Calu3 (cell line): Measurements from ENCODE around the gene LETM1. TPM values are rescaled to one million over a fixed set of nuclear protein-coding genes. Genes with fewer than 3 reads are reported as not detected.

Experiments used
- BruUV-seq: library from RNA; stranded (reverse); fragments of 400-500 nt; replicated peaks from 2 replicates; lab custom pipeline; 2021; lab: Mats Ljungman, UMichigan
- CTCF ChIA-PET: fragments of 300-600 bp; sonication (Branson Sonifier 250); formaldehyde crosslinking; loops from one replicate; lab custom pipeline; 2022; ENCODE audit warnings: antibody characterized with exemption; lab: Charles Lee
- DNase-seq: peaks from one replicate; pipeline ENCODE4 v3.0.0; 2022
- H3K27ac Mint-ChIP-seq: one replicate; pipeline ENCODE4 v1.8.0; 2022; ENCODE audit warnings: mixed read lengths; ENCODE audit not compliant: unreplicated experiment
- H3K27me3 Mint-ChIP-seq: one replicate; pipeline ENCODE4 v1.8.0; 2022; ENCODE audit warnings: mixed read lengths; ENCODE audit not compliant: unreplicated experiment
- H3K36me3 Mint-ChIP-seq: one replicate; pipeline ENCODE4 v1.8.0; 2022; ENCODE audit warnings: mild to moderate bottlenecking, moderate library complexity, mixed read lengths; ENCODE audit not compliant: insufficient read depth, unreplicated experiment
- H3K4me1 Mint-ChIP-seq: one replicate; pipeline ENCODE4 v1.8.0; 2022; ENCODE audit warnings: mild to moderate bottlenecking, low read depth, mixed read lengths; ENCODE audit not compliant: unreplicated experiment
- H3K4me3 Mint-ChIP-seq: one replicate; pipeline ENCODE4 v1.8.0; 2022; ENCODE audit warnings: mild to moderate bottlenecking, low read depth, moderate library complexity, mixed read lengths; ENCODE audit not compliant: unreplicated experiment
- H3K9me3 Mint-ChIP-seq: one replicate; pipeline ENCODE4 v1.8.0; 2022; ENCODE audit warnings: low read depth, mixed read lengths; ENCODE audit not compliant: unreplicated experiment
- CTCF ChIP-seq: fragments of 200-600 bp; IDR thresholded peaks from one replicate; pipeline ENCODE4 v1.8.0; 2022; ENCODE audit warnings: antibody characterized with exemption; ENCODE audit not compliant: unreplicated experiment
- intact Hi-C: fragments of 100-400 bp; cut with micrococcal nuclease; formaldehyde crosslinking; loops from one replicate; pipeline ENCODE4 v1.10.0; 2022; ENCODE audit not compliant: unreplicated experiment
- total RNA-seq: library from RNA; stranded (reverse); gene quantifications from 2 replicates; pipeline ENCODE4 v1.2.3, GENCODE V29; 2022

LETM1 gene
- total RNA-seq, 1 experiment from 2014 or later = 47.2 TPM

GRCh38 chr4:1824746-1825145 lies 31.2 kb downstream of the LETM1 start:
- Mint-ChIP-seq H3K4me3 (no peak overlapping the region), H3K4me1 (no peaks in the 10 kb centered on the region), H3K27ac (no peak overlapping the region), H3K27me3 (no peaks in the 10 kb centered on the region), H3K9me3 (no peaks in the 10 kb centered on the region), H3K36me3 (peaks cover 22% of the 10 kb centered on the region)
- no peak for TF ChIP-seq CTCF
- intact Hi-C loops = no loop called here
- BruUV-seq = no TSS peak
- CTCF ChIA-PET = no interaction called here
- no peak for DNase-seq

- BruUV-seq = no TSS peak
- Mint-ChIP-seq H3K36me3 (peaks cover 28% of the 10 kb centered on the region), H3K4me1 (no peaks in the 10 kb centered on the region), H3K9me3 (no peaks in the 10 kb centered on the region), H3K27me3 (no peaks in the 10 kb centered on the region), H3K4me3 (no peak overlapping the region), H3K27ac (no peak overlapping the region)
- DNase-seq = no peak
- TF ChIP-seq CTCF = no peak
- intact Hi-C loops = no loop called here
- CTCF ChIA-PET = interaction anchor here (1.0 kb wide), 1 partner anchor 11 kb away, joined by 3 read pairs; no protein-coding TSS in a partner anchor
Measured at GRCh38 chr4:1823545-1823932, 32.4 kb downstream of the LETM1 start.

- BruUV-seq = no TSS peak
- DNase-seq = no peak
- Mint-ChIP-seq H3K36me3 (peaks cover 32% of the 10 kb centered on the region), H3K4me1 (no peaks in the 10 kb centered on the region), H3K27me3 (no peaks in the 10 kb centered on the region), H3K9me3 (no peaks in the 10 kb centered on the region), H3K27ac (no peak overlapping the region), H3K4me3 (no peak overlapping the region)
- intact Hi-C loops = no loop called here
- CTCF ChIA-PET = interaction anchor here (1.0 kb wide), 1 partner anchor 10 kb away, joined by 3 read pairs; no protein-coding TSS in a partner anchor
- no peak for TF ChIP-seq CTCF
Measured at GRCh38 chr4:1822568-1823544, 33.1 kb downstream of the LETM1 start.

GRCh38 chr4:1821679-1822567 lies 34.0 kb downstream of the LETM1 start:
- no TSS peak for BruUV-seq
- no peaks in the 10 kb centered on the region for H3K9me3 Mint-ChIP-seq
- H3K27ac Mint-ChIP-seq = no peak overlapping the region
- intact Hi-C loops = no loop called here
- no peaks in the 10 kb centered on the region for H3K27me3 Mint-ChIP-seq
- H3K4me3 Mint-ChIP-seq = no peak overlapping the region
- DNase-seq = no peak
- TF ChIP-seq CTCF = no peak
- H3K36me3 Mint-ChIP-seq = peaks cover 33% of the 10 kb centered on the region
- CTCF ChIA-PET = no interaction called here
- no peaks in the 10 kb centered on the region for H3K4me1 Mint-ChIP-seq
